ENCODE data around the gene MFRP. TPM values are rescaled to one million over a fixed set of nuclear protein-coding genes. Genes with fewer than 3 reads are reported as not detected.
A peak's percentile ranks its signal among the peaks of the same experiment; 100 is the strongest.

Gene MFRP
- total RNA-seq, 1 experiment from 2014 or later, result not detected

DNA sequence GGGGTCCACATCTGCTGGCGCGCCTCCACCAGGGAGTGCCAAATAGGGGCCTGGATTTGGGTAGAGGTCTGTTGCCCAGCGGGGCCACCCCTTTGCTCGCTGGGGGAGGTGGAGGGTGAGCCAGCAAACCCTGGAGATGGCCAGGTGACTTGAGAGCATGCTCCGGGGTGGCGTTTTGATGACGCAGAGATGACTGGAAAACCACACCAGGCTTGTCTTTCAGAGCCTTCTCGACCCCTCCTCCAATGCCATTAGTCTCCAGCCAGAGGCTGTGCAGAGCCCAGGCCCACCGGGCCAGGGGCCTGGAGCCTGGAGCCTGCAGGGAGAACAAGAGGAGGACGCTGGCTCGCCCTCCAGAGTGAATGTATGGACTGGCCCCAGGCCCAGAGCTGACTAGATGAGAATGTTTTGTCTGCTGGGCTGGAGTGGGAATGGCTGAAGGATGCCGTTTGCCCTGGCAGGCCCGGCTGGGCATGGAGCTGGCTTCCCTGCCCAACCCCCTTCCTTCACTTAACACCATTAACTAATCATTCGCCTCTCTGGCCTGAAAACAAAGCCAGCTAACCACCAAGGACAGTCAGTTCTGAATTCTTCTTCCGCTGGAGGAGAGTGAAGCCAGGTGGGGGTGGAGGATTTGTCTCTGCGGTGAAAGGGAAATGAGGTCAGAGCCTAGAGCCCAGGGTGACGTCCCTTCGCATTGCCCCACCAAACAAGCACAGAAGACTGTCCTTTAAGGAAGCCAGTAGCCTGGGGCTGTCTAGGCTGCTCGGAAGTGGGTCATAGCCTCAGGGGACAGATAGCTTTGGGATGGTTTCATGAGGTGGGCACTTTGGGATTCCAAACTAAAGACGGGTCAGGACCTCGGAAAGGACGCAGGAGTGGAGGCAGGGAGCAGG, 28.0 kb downstream of the MFRP start:
- DNase-seq (ENCODE audit: low read depth), result peak; percentile 80

GRCh38 chr11:119317592-119318239, 28.8 kb downstream of the MFRP start:
- DNase-seq (ENCODE audit: low read depth), result no peak

DNA sequence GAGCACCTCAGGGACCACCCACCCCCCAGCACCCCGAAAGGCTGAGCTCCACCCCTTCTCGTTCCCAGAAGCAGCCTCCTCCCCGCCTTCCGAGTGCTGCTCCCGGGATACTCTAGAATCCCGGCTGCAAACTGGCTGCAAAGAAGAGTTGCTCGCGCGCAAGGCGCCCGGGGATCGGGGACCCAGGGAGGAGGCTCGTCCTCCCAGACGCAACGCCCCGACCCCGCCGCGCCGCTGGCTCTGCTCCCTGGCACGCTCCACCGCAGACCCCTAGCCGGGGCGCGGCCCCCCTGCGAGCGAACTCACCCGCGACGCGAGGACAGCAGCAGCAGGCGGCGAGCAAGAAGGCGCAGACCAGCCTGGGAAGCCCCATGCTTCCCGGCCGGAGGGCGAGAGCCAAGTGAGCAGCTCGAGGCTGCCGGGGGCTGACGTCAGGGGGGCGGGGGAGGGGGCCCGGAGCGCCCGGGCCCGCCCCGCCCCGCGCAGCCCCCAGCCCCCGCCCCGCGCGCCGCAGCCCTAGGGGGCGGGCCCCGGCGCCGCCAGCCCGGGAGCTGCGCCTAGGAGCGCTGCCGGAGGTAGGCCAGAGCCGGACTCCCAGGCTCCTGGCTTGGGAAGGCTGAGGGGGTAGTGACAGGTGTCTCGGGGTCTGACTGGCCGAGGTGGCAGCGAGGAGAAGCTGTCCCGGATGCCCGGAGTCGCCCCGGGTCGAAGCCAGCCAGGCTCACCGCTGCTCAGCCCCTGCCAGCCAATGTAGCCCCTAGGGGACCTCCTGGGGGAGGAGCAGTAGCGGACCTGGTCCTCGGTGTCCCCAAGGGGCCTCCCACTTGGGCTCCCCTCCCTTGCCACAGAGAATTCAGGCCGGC, 29.5 kb downstream of the MFRP start, which contains the start of gene MCAM:
MCAM (minus strand) TSS at position 402 of the 863 bp plus-strand sequence; CDS start at position 373, 29 bp downstream.
- peak; percentile 57 for DNase-seq (ENCODE audit: low read depth)

DNA sequence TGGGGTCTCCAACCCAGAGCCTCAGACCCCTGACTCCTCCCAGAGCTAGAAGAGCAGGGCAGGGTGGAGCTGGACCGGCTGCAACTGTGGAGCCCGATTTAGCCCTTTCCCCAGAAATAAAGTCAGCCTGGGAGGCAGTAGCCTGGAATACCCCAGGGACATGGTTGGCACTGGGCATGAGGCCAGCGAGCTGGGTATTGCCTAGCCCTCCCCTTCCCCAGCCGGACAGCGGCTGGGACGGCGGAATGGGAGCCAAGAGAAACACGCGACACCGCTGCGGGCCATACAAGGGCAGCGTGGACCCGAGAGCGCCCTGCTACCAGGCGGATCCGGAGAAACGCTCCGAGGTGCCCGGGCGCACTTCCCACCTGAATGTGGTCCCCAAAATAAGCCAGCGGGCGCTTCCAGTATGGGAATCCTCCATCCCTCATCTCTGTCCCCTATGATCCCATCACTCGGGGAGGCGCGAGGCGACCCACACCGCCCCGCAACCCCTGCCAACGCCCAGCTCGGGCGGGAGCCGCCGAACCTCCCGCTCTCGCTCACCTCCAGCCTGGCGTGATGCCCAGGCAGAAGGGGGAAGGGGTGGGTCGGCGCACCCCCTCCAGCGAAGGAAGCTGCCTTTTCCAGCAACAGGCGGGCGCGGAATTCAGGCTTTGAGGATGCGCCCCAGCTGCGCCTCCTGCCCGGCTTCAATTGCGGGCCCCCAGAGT, 30.3 kb downstream of the MFRP start:
- DNase-seq (ENCODE audit: low read depth), result peak; percentile 54

- peak; percentile 39 for DNase-seq (ENCODE audit: low read depth)
These were observed 31.1 kb downstream of the MFRP start for GRCh38 chr11:119315131-119316015.

DNA sequence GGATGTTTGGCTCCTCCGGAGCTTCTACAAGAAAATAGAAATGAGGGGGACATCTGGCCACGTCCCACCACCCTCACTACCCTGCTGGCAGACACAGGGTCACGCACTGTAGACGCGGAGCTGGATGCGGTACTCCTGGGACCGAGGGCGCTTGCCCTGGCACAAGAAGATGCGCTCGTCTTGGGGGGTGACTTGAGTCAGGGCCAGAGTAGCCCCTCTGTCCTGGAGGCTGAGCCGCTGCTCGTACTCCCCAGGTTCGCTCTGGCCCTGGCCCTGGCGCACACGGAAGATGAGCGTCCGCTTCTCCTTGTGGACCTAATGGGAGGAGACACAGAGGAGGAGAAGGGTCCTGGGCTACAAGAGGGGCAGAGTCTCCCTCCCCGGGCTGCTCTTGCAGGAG, 31.8 kb downstream of the MFRP start:
- DNase-seq (ENCODE audit: low read depth), result no peak

GRCh38 chr11:119310682-119311052, 35.8 kb downstream of the MFRP start:
- no peak for DNase-seq (ENCODE audit: low read depth)

GRCh38 chr11:119309953-119310681, 36.4 kb downstream of the MFRP start:
- no peak for DNase-seq (ENCODE audit: low read depth)

GRCh38 chr11:119309411-119309810, 37.1 kb downstream of the MFRP start:
- no peak for DNase-seq (ENCODE audit: low read depth)

DNA sequence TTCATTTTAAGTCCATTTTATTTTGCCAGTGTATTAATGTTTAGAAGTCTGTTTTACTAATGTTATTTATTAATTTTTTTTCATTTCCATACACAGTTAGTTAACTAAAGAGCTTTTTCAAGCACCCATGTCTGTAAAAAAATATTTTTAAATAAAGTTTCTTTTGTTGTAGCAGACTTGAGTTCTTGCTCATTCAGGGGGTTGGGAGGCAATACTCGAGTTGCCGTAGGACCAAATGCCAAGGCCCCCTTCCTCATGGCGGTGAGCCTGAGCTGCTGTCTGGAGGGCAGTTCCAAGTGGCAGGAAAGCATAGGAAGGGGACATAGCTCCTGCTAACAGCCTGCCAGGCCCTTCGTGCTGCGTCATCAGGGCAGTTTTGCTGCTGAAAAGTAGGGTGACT, 38.5 kb downstream of the MFRP start:
- DNase-seq (ENCODE audit: low read depth), result no peak

DNA sequence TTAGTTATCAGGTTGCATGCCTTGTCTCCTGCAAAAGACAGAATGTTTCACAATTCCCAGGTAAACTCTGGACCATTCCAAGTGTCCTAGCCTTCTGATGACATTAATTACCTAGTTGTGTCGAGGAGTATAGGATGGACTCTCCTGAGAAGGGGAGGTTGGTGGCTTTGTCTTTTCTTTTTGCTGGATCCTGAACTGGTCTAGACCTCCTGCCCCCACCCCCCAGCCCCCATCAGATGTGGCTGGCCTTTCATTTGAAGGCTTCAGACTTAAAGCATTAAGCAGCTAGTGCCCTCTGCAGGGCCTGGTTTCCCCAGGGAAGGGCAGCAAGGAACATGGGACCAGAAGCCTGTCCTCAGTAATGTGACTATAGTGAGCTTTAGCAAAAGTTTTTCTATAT, 39.3 kb downstream of the MFRP start:
- no peak for DNase-seq (ENCODE audit: low read depth)

GRCh38 chr11:119306373-119306890, 40.1 kb downstream of the MFRP start:
- DNase-seq (ENCODE audit: low read depth), result no peak

DNA sequence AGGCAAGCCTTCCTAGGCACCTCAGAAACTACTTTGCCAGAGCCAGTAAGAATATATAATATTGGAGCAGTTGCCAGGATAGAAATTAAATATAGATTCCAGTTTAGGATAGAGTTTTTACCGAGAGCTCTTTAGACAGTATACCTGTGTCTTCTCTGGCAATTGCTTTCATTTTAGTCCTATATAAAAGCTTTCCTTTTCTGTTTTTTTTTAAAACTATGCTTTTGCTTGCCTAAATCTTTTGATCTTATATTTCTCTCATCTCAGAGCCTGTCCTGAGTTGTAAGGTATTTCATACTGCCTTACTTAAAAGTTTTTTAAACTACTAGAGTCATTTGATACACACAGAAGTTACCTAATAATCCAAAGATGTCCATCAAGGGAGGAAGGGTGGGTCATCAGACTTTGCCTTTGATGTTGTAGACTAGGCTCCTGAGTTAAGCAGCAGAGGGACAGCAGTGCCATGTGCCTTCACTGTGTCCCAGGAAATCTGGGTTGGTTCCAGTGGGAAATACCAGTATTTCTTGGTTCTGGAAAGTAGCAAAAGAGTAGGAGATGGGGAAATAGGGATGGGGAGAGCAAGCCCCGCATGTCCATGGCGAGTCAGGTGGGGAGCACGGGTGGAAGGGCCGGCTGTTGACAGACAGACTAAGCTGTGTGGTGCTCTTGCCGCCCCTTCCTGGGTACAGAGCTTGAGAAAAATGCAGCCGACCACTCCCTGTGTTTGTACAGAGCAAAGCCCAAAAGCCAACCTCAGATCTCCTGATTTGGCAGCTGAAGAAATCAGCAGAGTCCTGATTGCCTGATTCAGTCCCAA, 40.7 kb downstream of the MFRP start:
- DNase-seq (ENCODE audit: low read depth), result no peak

DNA sequence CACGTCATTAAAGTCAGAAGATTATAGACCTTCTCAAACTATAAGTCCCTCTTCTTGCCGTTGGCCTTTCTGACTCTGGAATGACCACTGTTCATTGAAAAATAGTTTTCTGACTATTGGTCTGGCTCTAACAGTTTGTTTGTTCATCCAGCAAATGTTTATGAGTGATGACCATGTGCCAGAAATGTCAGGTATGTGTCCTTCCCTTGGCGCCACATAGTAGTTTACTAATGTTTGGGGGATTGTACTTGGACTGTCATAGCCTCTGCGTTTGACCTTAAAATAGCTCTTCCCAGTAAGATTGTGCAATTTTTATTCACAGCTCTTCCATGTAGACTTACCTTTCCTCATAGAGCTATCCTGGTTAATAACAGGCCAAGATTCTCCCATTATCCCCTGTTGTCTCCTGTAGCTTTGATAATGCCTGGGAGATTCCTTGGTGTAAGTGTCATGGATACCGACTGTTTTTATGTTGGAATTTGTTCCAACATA, 43.2 kb downstream of the MFRP start:
- no peak for DNase-seq (ENCODE audit: low read depth)

DNA sequence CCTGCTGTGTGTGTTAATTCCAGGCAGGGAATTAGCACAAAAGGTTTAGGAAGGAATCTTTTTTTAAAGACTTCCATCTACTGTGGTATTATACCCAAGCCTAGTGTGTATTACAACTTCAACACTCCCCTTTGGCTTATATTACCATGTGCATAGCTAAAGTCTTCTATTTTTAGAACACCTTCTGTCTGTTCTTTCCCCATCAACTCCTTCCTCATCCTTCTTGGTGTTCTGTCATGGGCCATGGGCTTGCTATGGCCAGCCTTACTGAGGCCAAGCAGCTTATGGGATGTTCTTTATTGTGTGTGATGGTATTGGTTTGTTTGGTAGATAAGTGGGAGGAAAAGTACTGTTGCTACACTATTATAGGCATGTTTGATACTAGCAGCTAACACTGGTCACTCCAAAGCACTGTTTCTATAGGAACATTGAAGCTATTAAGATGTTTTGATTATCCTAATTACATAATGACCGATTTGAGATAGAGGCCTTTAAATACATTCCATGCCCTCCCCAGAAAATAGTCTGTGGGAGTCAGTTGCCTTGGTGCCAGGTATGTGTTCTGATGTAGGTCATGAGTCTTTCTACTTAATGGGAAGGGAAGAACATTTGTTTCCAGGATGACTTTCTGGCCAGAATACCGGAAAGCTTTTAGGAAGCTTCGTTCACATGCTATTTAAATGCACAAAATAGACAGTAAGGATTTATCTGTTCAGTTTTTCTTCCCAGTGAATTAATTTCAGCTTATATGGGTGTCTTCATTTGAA, 46.1 kb downstream of the MFRP start:
- no peak for DNase-seq (ENCODE audit: low read depth)

DNA sequence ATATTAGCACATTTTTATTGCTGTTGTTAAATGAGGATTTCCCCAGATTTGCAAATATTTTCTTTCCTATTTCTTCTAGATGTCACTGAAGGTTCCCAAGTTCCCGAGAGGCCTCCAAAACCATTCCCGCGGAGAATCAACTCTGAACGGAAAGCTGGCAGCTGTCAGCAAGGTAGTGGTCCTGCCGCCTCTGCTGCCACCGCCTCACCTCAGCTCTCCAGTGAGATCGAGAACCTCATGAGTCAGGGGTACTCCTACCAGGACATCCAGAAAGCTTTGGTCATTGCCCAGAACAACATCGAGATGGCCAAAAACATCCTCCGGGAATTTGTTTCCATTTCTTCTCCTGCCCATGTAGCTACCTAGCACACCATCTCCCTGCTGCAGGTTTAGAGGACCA, 47.1 kb downstream of the MFRP start:
- DNase-seq (ENCODE audit: low read depth), result no peak

- no peak for DNase-seq (ENCODE audit: low read depth)
These were observed 47.8 kb downstream of the MFRP start for GRCh38 chr11:119298726-119299125.

DNA sequence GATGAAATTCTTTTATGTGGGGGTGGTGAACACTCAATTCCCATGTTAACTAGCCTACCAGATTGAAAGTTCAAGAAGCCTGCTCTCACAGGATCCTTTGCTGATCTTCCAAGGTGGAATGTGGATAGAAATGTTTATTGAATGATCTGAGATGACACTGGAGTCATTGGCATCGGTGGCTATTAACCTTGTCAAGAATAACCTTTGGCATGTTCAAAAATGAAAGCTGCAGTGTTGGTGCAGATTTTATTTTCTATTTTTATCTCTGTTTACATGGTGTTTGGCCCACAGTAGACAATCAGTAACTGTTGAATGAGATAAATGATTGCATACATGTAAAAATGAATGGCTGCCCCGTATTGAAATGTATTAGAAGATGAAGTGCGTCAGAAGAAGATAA, 48.6 kb downstream of the MFRP start:
- no peak for DNase-seq (ENCODE audit: low read depth)

Measured in Daoy (cell line).